GM18517 (cell line): Measurements from ENCODE around the gene RAI1.

Experiments
- ATAC-seq: cut with Tn5 transposase; IDR thresholded peaks from one replicate; pipeline ENCODE4 v1.9.1; 2021; ENCODE audit warnings: mild to moderate bottlenecking, moderate library complexity; ENCODE audit not compliant: unreplicated experiment

The RAI1 gene

DNA sequence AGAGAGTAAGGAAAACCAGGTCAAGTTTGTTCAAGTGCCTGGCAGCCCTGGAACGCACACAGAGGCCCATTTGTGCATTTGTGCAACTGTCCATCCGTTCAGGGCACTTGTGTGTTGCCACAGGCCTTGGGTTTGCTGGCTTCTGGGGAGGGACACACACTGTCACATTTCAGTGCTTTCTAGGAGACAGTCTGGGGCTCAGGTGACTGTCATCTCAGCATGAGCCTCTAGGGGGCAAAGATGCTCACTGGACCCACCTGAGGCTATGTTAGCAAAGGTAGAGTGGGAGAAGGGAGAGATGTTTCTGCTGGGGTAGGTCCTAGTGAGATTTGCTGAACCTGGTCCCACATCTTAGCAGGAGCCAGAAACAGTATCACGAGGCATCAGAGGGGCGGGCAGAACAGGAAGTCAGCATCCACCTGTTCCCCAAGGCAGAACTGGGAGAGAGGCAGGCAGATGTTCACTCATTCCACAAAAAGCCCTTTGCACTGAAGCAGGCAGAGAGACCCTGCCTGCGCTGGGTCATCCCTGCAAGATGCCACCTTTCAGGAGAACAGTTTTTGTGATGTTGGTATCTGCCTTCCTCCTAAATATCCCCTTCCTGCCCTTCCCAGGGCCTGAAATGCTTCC, 48.5 kb downstream of the RAI1 start:
- ATAC-seq: no peak

DNA sequence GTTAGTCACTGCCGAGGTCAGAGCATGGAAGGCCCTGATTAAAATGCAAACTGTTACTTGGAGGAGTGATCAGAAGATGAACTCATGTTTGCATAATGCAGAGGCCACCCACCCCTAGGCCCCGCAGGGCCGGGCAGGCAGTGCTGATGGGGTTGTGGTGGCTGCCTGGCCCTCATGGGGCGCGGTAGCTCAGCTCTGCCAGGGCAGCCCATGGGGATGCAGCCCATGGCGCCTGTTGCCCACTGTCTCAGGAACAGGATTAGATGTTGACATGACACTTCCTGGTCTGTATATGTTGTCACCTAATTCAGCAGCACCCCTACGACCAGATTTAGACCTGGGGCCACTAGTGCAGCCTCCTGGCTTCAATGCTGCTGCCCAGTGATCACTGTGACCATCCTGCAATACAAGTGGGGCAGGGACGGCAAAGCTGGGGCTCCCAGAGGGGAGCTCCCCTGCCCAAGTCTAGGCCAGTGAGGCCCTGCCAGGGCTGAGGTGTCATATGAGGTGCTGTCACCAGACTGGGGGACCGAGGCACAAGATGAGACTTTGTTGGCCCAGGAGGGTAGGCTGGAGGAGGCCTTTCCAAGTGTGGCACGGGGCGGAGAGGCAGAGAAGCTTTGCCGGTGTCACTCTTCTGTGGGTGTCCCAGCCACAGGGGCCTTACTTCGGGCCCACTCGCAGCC, 49.1 kb downstream of the RAI1 start:
- ATAC-seq: no peak

DNA sequence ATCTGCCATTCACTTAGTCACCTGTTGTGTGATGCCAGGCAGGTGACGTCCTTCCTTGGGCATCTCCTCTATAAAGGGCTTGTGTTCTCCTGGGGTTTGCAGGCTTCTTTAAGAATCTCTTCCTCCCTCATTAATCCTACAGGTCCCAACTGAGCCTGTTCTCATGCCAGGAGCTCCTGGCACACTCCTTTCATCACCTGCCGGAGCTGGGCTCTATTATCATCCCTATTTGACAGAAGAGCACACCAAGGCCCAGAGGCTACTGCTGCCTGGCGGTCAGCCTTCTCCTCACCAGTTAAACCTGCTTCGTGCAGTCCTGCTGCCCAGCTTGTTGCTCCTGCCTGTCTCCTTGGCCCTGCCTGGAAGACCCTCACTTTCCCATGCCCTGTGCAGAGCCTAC, 51.2 kb downstream of the RAI1 start:
- ATAC-seq: no peak

GRCh38 chr17:17732892-17733670, 51.8 kb downstream of the RAI1 start:
- ATAC-seq: no peak

DNA sequence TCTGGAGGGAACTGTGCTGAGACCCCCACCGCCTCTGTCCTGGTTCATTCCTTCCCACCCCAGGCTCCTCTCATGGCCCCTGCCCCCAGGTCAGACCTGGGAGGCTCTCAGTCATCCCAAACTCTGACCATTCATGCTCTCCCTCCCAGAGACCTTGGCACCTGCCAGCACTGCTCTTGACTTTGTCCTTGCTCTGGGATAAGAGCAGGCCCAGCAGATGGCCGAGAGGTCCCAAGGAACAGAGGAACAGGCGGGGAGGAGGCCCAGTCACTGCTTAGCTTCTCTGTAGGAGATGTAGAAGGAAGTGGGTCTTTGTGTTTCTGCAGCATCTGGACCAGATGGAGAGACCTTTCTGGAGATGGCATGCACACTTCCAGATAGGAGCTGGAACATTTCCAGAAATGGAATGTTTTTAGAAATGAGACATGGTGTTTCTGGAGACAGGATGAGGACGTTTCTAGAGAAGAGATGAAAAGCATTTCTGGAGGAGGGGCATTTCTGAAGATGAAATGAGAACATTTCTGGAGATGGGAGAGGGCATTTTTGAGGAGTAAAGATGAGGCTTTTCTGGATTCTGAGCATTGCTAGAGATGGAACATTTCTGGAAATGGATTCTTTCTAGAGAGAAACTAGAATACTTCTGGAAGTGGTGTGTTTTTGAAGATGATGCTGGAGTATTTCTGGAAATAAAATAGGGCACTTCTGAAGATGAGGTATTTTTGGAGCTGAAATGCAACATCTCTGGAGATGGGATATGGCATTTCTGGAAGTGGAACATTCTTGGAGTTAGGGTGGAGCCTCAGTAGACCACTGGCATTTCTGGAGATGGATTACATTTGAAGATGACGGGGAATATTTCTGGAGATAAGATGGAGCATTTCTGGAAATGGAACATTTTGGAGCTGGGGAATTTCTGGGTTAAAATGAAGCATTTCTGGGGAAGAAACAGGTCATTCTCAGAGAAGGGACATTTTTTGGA, 55.2 kb downstream of the RAI1 start:
- no peak for ATAC-seq

DNA sequence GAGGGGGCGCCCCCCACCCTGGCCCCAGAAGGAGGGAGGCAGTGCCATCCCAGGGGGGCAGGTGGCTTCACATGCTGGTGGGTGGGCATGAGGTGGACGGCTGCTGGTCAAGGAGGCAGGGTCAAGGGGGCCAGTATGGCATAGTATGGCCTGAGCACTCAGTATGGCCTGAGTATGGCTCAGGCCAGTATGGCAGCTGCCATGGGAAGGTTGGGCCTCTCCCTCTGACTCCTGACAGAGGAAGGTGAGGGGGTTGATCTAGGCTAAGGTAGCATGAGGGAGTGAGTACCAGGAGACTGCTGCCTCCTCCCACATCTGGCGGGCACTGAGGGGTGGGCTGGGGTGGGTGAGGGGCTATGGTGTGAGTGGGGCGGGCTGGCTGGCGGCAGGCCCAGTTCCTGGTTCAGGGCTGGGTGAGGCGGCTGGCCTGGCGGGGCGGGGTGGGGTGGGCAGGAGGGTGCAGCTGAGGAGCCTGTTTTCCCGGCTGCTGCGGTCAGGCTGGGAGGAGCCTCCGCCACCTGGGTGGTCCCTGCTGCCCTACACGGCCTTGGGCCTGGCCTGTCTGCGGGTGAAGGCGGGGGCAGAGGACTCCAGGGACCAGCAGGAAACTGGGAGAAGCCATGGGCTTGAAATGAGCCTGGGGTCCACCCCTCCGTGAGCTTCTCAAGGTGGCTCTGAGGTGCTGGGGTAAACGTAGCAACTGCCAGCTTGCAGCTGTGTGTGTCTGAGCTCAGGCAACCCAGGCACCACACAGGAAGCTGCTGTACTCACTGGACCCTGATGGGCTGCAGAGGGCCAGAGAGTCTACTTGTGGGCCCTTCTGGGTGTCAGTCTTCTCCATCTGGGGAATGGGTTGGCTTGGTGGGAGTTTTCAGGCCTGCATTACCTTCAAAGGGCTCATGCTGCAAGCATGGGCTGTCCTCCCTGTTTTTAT, 57.0 kb downstream of the RAI1 start:
- no peak for ATAC-seq

DNA sequence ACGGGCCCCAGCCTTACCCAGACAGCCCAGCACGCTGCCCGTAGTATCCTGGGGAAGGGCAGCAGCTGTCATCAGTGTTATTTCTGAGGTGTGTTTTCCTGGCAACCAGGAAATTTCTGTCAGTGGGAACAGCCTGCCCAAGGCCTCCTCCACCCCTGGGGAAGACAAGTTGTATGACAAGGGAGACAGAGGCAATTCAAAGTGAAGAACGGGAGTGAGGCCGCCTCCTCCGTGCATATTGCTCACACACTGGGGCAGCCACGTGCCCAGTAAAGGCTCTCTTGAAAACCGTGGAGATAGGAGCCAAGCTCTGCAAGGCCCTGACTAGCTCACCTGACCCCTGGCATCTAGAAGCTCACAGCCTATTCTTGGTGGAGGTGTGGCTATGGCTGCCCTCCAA, 57.6 kb downstream of the RAI1 start:
- ATAC-seq: no peak

DNA sequence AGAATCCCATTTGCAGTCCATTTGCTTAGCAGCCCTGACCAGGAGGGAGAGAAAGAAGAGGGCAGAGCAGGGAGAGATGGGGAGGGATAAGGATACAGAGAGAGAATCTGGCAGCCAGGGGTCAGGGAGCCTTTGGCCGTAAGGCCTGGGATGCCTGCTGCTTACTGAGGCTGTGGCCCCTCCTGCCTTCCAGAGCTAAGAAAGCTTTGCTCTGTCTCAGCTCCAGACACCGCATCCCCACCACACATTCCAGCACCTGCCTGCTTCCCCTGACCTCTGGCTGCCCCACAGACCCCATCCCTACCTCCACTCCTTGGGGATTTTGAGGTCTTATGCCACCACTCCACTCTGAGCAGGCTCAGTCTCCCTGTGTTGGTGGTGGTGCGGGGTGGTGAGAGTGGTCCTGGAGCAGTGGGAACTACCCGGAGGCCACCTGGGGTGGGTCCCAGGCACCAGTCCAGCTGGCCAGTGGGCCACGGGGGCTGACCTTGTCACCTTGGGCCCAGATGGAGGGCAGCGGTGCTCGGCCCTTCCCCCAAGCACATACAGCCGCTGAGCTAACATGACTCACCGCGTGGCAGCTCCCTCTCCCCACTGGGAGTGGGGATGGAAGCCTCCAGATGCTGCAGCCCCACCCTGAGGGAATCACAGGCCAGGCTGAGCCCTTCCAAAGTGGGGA, 58.3 kb downstream of the RAI1 start:
- ATAC-seq: no peak

DNA sequence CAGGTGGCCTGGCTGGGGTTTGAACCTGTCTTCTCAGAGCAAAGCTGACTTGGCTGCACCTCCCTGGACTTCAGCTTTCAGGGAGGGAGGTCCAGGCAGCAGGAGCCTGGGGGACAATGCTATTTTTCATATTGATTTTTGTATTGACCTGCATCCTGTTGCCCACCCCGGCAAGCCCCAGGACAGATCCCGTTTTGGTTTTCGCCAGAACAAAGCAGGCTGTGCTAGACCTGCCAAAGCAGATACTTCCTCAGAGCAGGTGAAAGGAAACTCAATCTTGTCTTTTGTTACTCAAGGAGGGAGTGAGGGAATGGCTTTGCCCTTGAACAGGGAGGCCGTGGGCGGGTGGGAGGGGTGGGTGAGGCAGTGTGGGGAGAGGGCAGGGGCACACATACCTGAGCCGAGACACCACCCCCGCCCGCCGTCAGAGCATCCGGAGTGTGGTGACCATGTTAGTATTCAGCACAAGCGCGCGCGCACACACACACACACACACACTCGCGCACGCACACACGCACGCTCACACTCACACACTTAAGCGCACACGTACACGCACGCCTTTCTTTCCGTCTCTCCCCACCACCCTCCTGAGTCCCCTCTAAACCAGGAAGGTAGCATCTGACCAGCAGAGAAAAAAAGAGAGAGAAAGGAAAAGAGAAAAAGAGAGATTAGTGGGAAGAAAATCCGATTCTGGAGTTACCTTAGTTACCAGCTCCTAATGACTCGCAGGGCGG, 59.5 kb downstream of the RAI1 start:
- ATAC-seq: no peak

DNA sequence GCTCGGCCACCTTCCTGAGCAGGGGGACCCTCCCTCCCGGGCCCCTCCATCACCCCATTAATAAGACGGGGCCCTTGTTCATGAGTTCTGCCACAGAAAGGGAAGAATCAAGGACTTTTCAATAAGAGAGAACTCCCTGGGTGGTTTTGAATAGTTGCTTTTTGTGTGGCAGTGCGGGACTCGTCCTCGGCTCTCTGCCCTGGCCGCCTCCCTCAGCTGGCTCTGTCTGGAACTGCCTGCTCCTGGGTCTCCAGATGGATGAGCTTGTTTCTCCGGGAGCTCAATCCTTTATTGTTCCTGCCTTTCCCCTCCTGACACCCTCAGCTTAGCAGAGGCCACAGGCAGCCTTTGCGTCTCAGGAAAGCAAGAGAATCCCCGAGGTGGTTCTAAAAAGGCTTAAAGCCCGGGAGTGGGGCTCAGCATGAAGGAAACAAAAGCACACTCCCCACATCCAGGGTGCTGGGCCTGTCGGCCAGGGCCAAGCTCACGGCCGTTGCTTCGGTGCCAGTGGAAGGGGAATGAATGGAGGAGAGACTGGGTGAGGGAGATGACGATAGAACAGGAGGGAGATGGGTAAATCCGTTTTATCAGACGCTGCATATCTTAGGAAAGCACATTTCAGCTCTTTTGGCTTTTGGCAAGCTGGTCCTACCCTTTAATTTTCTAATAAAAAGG, 60.2 kb downstream of the RAI1 start:
- no peak for ATAC-seq

GRCh38 chr17:17742133-17742621, 60.9 kb downstream of the RAI1 start:
- no peak for ATAC-seq

DNA sequence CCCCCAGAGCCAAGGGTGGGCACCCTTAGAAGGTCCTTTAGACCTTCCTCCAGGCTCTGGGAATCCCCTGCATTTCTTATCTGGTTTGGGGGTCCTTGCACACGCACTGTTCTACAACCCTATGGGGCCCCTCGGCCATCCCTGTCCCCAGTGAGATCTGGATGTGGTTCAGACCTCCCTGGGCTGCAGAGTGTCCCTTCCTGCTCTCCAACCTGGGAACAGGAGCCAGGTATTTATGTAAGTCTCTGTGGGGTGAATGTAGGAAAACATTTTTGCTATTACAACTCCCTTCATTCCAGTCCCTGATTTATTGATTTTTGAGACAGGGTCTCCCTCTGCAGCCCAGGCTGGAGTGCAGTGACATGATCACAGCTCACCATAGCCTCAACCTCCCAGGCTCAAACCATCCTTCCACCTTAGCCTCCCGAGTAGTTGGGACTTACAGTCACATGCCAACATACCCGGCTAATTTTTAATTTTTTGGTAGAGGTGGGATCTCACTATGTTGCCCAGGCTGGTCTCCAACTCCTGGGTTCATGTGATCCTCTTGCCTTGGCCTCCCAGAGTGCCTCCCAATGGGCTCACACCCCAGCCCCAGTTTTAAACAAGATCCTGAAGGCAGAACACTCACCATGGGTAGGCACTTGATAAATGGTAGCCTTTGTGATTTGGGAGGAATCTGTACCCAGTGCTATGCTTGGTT, 61.6 kb downstream of the RAI1 start:
- no peak for ATAC-seq

GRCh38 chr17:17743391-17744112, 62.3 kb downstream of the RAI1 start:
- ATAC-seq: no peak

- no peak for ATAC-seq
These were observed 62.9 kb downstream of the RAI1 start for GRCh38 chr17:17744116-17744515.

DNA sequence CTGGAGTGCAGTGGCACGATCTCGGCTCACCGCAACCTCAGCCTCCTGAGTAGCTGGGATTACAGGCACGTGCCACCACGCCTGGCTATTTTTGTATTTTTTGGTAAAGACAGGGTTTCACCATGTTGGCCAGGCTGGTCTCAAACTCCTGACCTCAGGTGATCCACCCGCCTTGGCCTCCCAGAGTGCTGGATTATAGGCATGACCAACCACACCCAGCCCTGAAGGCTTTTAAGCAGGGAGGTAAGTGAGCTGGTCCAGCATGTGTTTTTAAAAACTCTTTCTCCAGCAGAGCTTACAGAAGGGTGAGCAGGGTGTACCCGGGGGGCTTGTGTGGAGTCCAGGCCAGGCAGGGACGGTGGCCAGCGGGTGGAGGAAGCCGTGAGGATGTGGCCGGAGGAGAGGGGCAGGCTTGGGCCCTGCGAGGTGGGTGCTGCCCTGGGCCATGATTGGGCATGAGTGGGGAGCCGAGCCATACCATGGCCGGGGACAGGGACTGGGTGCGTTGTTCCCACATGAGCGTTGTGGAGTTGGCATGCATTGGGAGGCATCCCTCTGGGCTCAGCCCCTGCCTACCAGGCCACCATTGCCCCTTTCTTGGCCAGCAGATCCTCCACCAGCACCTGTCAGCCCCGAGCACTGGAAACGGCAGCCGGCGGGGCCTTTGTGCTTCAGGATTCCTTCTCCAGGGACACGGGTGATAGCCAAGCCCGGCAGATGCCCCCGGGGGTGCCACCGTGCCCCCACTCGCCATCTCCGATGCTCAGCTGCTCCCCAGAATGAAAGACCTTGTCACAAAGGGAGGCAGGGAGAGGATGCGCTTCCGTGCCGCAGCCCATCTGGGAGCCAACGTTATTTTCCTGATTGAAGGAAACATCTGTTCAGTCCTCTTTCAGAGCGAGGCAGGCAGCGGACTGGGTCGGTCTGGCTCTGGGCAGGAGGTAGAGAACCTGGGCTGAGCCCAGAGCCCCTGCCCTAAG, 64.5 kb downstream of the RAI1 start:
- no peak for ATAC-seq
